Chondrocyte (in vitro differentiated cells): Measurements from ENCODE around the gene CCDC183. TPM values are rescaled to one million over a fixed set of nuclear protein-coding genes. Genes with fewer than 3 reads are reported as not detected.

Experiments
- DNase-seq: peaks from one replicate; pipeline ENCODE4 v3.0.0; 2021; ENCODE audit warnings: mixed read lengths, low spot score
- H3K27ac Mint-ChIP-seq: one replicate; pipeline ENCODE4 v1.8.0; 2021; ENCODE audit warnings: mild to moderate bottlenecking, moderate library complexity, mixed read lengths; ENCODE audit not compliant: unreplicated experiment
- H3K27me3 Mint-ChIP-seq: 2 replicates; pipeline ENCODE4 v1.8.0; 2021; ENCODE audit warnings: low read depth, mixed read lengths
- H3K36me3 Mint-ChIP-seq: 2 replicates; pipeline ENCODE4 v1.8.0; 2021; ENCODE audit warnings: low read depth, mixed read lengths
- H3K4me1 Mint-ChIP-seq: 2 replicates; pipeline ENCODE4 v1.8.0; 2021; ENCODE audit warnings: low read depth, mild to moderate bottlenecking, mixed read lengths
- H3K4me3 Mint-ChIP-seq: one replicate; pipeline ENCODE4 v1.8.0; 2021; ENCODE audit warnings: mild to moderate bottlenecking, moderate library complexity, mixed read lengths; ENCODE audit not compliant: unreplicated experiment
- H3K9me3 Mint-ChIP-seq: 2 replicates; pipeline ENCODE4 v1.8.0; 2021; ENCODE audit warnings: low read depth, mixed read lengths
- long read RNA-seq: library from polyadenylated mRNA; stranded (forward); transcript quantifications from one replicate; pipeline ENCODE4 v2.0.0, GENCODE V29; 2021
- total RNA-seq: library from RNA; stranded (reverse); gene quantifications from 3 replicates; pipeline ENCODE4 v1.2.1, GENCODE V29; 2021
- TF ChIP-seq, protein P1 (sequence below): fragments of 200-600 bp; sonication (generic); IDR thresholded peaks from 2 replicates; pipeline ENCODE4 v1.5.0; 2021; ENCODE audit warnings: antibody characterized with exemption, mild to moderate bottlenecking, moderate library complexity

Gene CCDC183
- 0.62 to 1.5 TPM (median 1.4 TPM) in 3 replicates for total RNA-seq
- long read RNA-seq, partial matches to known transcripts, result 1 of 1 reads
- long read RNA-seq, other reads (novel, unspliced or antisense), result 0 of 1 reads

DNA sequence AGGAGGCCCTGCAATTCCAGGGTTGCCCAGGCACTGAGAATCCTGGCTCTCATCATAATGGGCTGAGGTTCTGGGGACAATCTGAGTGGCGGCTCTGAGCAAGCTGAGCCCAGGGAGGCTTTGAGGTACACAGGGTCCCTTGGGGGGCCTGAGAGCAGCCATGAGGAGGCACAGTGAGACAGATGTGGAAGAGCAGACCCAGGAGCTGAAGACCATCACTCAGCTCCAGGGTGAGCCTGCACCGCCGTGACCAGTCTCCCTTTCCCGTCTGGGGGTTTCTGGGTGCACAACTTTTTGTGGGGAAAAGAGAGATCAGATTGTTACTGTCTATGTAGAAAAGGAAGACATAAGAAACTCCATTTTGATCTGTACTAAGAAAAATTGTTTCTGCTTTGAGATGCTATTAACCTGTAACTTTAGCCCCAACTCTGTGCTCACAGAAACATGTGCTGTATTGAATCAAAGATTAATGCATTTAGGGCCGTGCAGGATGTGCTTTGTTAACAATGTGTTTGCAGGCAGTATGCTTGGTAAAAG lies at the start of gene CCDC183:
CCDC183 (plus strand) TSS at position 101 of the 537 bp plus-strand sequence; CDS start at position 161, 60 bp downstream.
- Mint-ChIP-seq H3K4me1 (peaks cover 37% of the 10 kb centered on the region), H3K4me3 (no peak within 1 kb of the TSS), H3K36me3 (peaks cover 4% of the 10 kb centered on the region), H3K9me3 (no peaks in the 10 kb centered on the region), H3K27ac (peak within 1 kb of the TSS; percentile 72), H3K27me3 (peaks cover 6% of the 10 kb centered on the region)
- no peak for DNase-seq
- TF ChIP-seq, protein P1, sequence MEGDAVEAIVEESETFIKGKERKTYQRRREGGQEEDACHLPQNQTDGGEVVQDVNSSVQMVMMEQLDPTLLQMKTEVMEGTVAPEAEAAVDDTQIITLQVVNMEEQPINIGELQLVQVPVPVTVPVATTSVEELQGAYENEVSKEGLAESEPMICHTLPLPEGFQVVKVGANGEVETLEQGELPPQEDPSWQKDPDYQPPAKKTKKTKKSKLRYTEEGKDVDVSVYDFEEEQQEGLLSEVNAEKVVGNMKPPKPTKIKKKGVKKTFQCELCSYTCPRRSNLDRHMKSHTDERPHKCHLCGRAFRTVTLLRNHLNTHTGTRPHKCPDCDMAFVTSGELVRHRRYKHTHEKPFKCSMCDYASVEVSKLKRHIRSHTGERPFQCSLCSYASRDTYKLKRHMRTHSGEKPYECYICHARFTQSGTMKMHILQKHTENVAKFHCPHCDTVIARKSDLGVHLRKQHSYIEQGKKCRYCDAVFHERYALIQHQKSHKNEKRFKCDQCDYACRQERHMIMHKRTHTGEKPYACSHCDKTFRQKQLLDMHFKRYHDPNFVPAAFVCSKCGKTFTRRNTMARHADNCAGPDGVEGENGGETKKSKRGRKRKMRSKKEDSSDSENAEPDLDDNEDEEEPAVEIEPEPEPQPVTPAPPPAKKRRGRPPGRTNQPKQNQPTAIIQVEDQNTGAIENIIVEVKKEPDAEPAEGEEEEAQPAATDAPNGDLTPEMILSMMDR, result no peak

DNA sequence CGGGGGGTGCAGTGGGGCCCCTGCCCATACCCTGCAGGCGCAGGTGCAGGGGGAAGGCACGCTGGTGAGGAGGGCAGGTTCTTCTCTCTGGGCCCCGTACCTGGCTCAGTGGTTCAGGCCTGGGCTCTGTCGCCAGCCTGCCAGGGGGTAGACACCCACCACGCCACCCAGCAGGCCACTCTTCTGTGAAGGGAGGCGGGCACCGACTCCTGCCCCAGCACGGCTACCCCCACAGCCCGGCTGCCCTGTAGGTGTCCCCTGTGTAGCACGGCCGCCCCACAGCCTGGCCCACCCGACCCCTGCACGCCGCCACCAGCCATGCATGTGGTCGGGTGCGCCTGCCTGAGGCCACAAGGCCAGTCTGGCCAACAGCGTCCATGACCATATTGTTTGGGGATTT lies 49.5 kb upstream of the CCDC183 start:
- peaks cover 4% of the 10 kb centered on the region for H3K27me3 Mint-ChIP-seq
- no peaks in the 10 kb centered on the region for H3K36me3 Mint-ChIP-seq
- H3K4me1 Mint-ChIP-seq, result no peaks in the 10 kb centered on the region
- peaks cover 2% of the 10 kb centered on the region for H3K9me3 Mint-ChIP-seq
- DNase-seq, result peak; percentile 89
- H3K4me3 Mint-ChIP-seq, result no peak overlapping the region
- no peak overlapping the region for H3K27ac Mint-ChIP-seq
- TF ChIP-seq, protein P1, result no peak

DNA sequence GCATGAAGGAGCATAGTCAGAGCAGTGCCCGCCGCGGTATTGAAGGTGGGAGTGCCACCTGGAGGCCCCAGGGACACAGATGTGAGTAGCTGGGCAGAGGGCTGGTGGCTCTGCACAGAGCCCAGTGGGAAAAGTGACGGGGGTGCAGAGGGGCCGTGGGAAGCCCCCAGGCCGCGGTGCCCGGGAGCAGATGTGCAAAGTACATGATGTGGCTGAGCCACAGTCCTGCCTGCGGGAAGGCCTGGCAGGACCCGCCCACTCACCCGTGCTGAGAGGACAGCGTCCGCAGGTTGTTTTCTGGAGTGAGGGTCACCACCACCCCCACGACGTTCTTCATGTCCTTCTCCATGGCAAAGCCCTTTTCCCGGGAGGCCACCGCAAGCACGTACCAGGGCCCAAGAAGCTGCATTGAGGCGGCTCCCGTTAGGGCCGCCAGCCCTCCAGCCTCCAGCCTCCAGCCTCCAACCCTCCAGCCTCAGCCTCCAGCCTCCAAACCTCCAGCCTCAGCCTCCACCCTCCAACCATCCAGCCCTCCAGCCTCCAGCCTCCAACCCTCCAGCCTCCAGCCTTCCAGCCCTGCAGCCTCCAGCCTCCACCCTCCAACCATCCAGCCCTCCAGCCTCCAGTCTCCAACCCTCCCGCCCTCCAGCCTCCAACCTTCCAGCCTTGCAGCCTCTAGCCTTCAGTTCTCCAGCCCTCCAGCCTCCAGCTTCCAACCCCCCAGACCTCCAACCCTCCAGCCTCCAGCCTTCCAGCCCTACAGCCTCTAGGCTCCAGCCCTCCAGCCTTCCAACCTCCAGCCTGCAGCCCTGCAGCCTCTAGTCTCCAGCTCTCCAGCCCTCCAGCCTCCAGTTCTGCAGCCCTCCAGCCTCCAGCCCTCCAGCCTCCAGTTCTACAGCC lies 48.7 kb upstream of the CCDC183 start:
- no peaks in the 10 kb centered on the region for H3K36me3 Mint-ChIP-seq
- no peaks in the 10 kb centered on the region for H3K4me1 Mint-ChIP-seq
- TF ChIP-seq, protein P1, result no peak
- no peak overlapping the region for H3K27ac Mint-ChIP-seq
- H3K9me3 Mint-ChIP-seq, result peaks cover 10% of the 10 kb centered on the region
- peaks cover 12% of the 10 kb centered on the region for H3K27me3 Mint-ChIP-seq
- no peak overlapping the region for H3K4me3 Mint-ChIP-seq
- DNase-seq, result peak; percentile 80

DNA sequence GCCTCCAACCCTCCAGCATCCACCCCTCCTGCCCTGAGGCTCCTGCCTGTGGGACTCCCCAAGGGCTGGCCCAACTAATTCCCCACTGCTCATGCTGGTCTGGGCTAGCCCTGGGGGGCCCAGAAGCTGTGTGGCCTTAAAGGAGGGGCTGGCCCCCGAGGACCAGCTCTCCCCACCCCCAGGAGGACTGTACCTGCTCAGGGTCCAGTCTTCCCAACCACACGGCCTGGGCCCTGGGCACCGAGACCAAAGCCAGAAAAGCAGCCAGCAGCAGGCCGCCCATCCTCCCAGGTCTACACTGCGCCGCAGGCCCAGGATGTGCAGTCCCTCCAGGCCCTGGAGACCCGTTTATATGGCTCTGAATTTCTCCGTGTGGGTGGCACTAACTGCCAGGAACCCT lies 47.9 kb upstream of the CCDC183 start, which contains the start of gene LCN6:
LCN6 (minus strand) TSS at position 325 of the 400 bp plus-strand sequence; CDS start at position 283, 42 bp downstream.
- Mint-ChIP-seq H3K4me3 (no peak within 1 kb of the TSS), H3K9me3 (peaks cover 15% of the 10 kb centered on the region), H3K4me1 (no peaks in the 10 kb centered on the region), H3K27ac (no peak within 1 kb of the TSS), H3K27me3 (peaks cover 13% of the 10 kb centered on the region), H3K36me3 (no peaks in the 10 kb centered on the region)
- TF ChIP-seq, protein P1, result no peak
- DNase-seq, result no peak
